ENCODE data around the gene CFAP221. TPM values are rescaled to one million over a fixed set of nuclear protein-coding genes. Genes with fewer than 3 reads are reported as not detected.

Gene CFAP221
- total RNA-seq, 1 experiment from 2014 or later: not detected

DNA sequence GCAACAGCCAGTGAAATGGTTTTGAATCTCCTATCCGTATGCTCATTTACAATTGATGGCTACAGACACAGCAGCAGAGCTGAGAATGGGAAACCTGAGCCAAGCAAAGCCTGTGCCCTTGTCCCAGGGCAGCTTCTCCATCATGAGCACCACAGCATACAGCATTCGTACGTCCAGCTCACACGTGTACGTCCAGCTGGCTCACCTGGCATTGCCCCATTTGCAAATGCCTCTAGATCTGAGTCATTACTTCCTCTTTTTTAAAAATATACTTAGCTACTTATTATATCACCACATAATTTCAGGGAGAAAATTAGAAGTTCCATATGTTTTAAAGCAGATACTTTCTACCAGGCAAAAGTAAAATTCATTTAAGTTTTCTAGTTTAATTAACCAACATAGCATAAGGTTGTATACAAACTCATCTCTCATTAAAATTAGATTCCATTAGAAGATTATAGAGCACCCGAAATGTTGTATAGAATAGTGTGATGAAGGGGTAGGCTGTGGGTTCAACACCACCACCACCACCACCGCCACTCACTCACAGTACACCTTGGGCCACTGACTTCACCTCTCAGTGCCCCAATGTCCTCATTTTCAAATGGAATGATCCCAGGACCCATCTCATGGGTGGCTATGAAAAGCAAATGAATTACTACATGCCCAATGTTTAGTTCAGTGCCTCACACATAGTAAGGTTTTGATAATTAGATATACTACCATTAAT, 103.4 kb downstream of the CFAP221 start:
- no peaks in the 10 kb centered on the region for H3K9me3 ChIP-seq (replicated peaks)
- DNase-seq (ENCODE audit: low read depth in 1 of 2, low spot score in 2 of 2): no peak
- H3K4me1 ChIP-seq (replicated peaks): no peaks in the 10 kb centered on the region
- H3K27me3 ChIP-seq (replicated peaks): no peaks in the 10 kb centered on the region; the same call in 1 of the 2 replicates
- no peak overlapping the region for H3K4me3 ChIP-seq
- no peak overlapping the region for H3K27ac ChIP-seq
- H3K36me3 ChIP-seq: no peaks in the 10 kb centered on the region

DNA sequence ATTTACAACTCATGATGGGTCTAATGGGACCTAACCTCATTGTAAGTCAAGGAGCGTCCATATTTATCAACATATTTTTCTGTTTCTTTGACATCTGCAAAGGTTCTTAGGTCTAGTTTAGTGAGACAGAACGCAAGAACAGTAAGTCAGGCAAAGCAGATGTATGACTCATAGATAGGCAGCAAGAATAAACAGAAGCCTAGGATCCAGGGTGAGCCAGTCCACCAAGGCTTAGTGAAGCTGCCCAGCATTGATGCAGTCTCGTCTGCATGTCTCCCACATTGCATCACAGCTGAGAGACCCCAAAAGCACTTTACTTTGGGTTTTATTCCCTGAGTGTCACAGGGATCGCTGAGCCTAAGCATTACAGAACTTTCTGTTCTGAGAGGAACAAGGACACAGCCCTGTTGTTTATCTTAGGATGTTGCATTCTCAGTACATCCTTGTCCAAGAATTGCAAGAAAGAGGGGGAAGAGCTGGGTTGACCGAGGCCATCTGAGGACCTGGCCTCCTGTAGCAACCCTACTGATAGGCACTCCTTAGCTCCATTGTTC, 105.2 kb downstream of the CFAP221 start:
- H3K9me3 ChIP-seq (replicated peaks): no peaks in the 10 kb centered on the region
- no peaks in the 10 kb centered on the region; the same call in 1 of the 2 replicates for H3K27me3 ChIP-seq (replicated peaks)
- DNase-seq (ENCODE audit: low read depth in 1 of 2, low spot score in 2 of 2): no peak
- no peak overlapping the region for H3K4me3 ChIP-seq
- no peaks in the 10 kb centered on the region for H3K36me3 ChIP-seq
- H3K4me1 ChIP-seq (replicated peaks): no peaks in the 10 kb centered on the region
- no peak overlapping the region for H3K27ac ChIP-seq

DNA sequence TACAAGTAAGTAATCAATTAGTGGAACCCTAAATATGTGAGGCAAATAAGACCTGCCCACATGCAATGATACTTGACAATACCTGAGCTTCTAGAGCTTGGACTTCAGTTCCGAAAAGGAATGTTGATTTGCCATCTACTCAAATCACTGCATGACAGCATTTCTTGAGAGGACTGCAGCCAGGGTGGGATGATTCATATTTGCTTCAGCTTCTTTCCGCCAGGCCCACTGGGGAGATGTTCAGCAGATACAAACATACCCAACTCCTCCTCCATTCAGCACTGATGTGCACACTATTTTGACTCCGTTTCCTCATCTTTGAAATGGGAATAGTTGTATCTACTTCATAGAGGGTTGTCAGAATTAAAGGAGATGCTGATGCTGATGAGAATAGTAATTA, 106.0 kb downstream of the CFAP221 start:
- Histone ChIP-seq H3K4me3 (no peak overlapping the region), H3K27me3 (replicated peaks) (no peaks in the 10 kb centered on the region; the same call in 1 of the 2 replicates), H3K4me1 (replicated peaks) (no peaks in the 10 kb centered on the region), H3K9me3 (replicated peaks) (no peaks in the 10 kb centered on the region), H3K36me3 (no peaks in the 10 kb centered on the region), H3K27ac (no peak overlapping the region)
- no peak for DNase-seq (ENCODE audit: low read depth in 1 of 2, low spot score in 2 of 2)

DNA sequence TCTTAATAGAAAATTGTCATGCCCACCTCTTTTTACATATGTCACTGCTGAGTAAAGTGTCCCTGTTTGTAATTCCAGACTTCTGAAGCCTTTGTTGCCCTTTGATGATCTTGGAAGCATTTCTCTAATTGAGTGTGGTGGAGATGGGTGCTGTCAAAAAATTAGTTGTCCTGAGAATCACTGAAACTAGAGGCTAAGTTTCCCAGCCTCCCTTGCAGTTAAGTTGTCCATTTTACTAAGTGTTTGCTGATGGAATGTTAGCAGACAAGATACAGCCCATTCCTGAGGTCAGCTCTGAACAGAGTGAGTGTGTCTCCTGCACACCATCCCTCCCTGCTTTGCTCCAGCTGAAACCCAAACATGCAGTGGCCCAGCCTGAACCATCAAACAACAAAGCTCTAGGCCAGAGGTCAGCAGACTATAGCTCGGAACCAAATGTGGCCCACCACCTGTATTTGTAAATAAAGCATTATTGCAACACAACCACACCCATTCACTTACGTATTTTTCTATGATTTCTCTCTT, 106.7 kb downstream of the CFAP221 start:
- Histone ChIP-seq H3K4me3 (no peak overlapping the region), H3K9me3 (replicated peaks) (no peaks in the 10 kb centered on the region), H3K27ac (no peak overlapping the region), H3K36me3 (no peaks in the 10 kb centered on the region), H3K4me1 (replicated peaks) (no peaks in the 10 kb centered on the region), H3K27me3 (replicated peaks) (no peaks in the 10 kb centered on the region; the same call in 1 of the 2 replicates)
- DNase-seq (ENCODE audit: low read depth in 1 of 2, low spot score in 2 of 2): no peak

DNA sequence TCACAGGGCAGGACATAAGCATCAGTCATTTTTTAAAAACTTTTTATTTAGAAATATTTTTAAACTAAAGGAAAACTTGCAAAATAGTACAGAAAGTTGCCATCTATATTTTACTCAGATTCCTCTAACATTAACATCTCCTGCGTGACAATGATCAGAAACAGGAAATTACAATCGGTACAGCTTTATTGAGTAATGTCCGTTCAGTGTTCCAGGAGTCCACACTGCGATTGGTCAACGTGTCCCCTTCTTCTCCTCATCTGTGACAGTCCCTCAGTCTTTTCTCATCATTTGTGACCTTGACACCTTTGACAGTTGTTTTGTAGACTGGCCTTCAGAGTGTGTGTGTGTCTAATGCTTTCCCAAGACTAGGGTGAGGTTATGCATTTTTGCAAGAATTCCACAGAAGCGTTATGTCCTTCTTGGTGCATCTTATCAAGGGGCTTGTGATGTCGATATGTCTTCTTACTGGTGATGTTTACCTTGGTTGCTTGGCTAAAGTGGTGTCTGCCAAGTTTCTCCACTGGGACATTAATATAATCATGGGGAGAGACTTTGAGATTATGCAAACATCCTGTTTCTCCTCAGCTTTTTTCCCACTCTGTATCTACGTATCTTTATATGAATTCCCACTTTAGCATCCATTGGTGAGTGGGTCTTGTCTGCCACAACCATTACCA, 113.4 kb downstream of the CFAP221 start:
- Histone ChIP-seq H3K27ac (no peak overlapping the region), H3K36me3 (no peaks in the 10 kb centered on the region), H3K9me3 (replicated peaks) (no peaks in the 10 kb centered on the region), H3K4me3 (no peak overlapping the region), H3K4me1 (replicated peaks) (no peaks in the 10 kb centered on the region), H3K27me3 (replicated peaks) (no peaks in the 10 kb centered on the region)
- no peak for DNase-seq (ENCODE audit: low read depth in 1 of 2, low spot score in 2 of 2)

DNA sequence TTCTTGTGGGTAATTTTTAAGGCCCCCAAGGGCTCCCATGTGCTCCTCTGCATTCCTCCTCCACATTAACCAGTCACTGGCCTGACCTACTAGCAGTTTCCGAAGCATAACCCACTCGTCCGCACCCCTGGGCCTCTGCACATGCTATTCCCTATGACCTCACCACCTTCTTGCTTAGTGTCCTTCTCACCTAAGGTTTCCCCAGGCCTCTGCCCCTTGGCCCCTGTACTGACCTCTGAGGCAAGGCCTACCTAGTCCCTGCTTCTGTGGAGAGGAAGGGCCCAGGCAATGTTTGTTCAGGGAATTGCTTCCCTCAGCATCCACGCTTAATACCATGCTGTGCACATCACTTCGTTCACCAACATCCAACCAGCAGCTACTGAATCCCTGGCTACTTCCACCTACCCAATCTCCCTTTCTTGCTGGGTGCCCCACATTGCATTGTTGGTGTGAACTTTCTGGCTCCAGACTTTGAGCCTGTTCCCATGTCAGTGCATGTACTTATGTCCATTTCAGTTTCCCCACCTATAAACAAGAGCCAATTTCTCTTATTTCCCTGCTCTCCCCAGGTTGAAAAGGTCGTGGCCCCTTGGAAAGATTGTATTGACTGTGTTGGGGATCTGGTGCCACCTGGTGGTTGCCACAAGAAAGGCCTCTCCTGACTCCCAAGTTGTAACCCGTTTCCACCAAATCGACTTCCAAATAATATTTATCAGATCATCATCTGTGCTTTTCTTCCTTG, 115.5 kb downstream of the CFAP221 start:
- Histone ChIP-seq H3K9me3 (replicated peaks) (no peaks in the 10 kb centered on the region), H3K27me3 (replicated peaks) (no peaks in the 10 kb centered on the region), H3K4me3 (no peak overlapping the region), H3K36me3 (no peaks in the 10 kb centered on the region), H3K4me1 (replicated peaks) (no peaks in the 10 kb centered on the region), H3K27ac (no peak overlapping the region)
- peak in 1 of 2 experiments; percentile 16 for DNase-seq (ENCODE audit: low read depth in 1 of 2, low spot score in 2 of 2)

DNA sequence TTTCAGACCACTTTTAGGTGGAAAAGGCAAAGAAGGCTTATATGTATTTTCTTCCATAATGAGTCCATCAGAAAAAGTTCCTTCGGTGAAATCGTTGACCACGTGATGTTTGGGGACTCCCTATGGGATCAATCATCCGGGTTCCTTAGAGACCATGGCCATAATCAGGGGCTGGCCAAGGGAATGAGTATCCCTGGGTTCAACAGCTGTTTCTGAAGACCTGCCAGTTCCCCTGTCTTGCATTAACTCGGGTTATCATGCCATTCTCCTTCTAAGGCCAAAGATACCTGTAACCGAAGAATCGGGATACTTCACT, 116.1 kb downstream of the CFAP221 start:
- H3K27me3 ChIP-seq (replicated peaks): no peaks in the 10 kb centered on the region
- no peak for DNase-seq (ENCODE audit: low read depth in 1 of 2, low spot score in 2 of 2)
- H3K27ac ChIP-seq: no peak overlapping the region
- H3K4me3 ChIP-seq: no peak overlapping the region
- H3K4me1 ChIP-seq (replicated peaks): no peaks in the 10 kb centered on the region
- no peaks in the 10 kb centered on the region for H3K9me3 ChIP-seq (replicated peaks)
- no peaks in the 10 kb centered on the region for H3K36me3 ChIP-seq

DNA sequence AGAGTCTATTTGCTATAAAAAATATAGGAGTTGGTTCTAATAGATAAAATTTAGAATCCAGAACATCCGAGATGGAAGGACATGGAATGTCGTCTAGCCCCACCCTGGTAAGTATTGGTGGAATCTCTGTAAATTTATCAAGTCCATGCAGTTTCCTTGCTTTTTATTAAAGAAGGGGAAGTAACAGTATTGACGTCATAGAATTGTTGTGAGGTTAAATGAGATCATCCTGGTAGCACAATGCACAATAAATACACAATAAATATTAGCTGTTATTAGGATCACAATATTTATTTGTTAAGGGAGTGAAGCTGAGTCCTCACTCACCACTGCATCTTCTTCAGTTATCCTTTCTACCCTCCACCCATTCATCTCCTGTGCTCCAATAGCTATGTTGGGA, 118.0 kb downstream of the CFAP221 start:
- H3K4me1 ChIP-seq (replicated peaks): no peaks in the 10 kb centered on the region
- no peaks in the 10 kb centered on the region for H3K9me3 ChIP-seq (replicated peaks)
- no peak overlapping the region for H3K4me3 ChIP-seq
- no peaks in the 10 kb centered on the region for H3K36me3 ChIP-seq
- H3K27me3 ChIP-seq (replicated peaks): no peaks in the 10 kb centered on the region
- DNase-seq (ENCODE audit: low read depth in 1 of 2, low spot score in 2 of 2): no peak
- no peak overlapping the region for H3K27ac ChIP-seq

DNA sequence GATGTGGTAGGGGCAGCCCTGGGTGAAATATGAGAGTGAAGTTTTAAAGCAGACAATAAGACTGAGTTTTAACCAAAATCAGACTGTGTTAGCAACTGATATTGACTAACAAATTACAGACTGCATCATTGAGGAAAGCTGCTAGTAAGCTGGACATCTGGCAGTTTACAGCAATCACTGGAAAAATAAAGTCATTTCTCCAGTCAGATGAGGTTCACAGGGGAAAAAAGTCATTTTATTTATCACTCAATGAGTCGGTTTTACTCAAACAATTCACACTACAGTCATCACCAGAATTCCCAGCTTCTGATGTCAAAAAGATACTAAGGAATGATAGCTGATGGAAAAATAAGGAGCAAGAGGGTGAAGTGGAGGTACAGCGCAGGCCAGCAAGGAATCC, 124.3 kb downstream of the CFAP221 start:
- Histone ChIP-seq H3K4me1 (replicated peaks) (no peaks in the 10 kb centered on the region), H3K27me3 (replicated peaks) (no peaks in the 10 kb centered on the region; the same call in 1 of the 2 replicates), H3K36me3 (no peaks in the 10 kb centered on the region), H3K4me3 (no peak overlapping the region), H3K27ac (no peak overlapping the region), H3K9me3 (replicated peaks) (no peaks in the 10 kb centered on the region)
- DNase-seq (ENCODE audit: low read depth in 1 of 2, low spot score in 2 of 2): no peak

DNA sequence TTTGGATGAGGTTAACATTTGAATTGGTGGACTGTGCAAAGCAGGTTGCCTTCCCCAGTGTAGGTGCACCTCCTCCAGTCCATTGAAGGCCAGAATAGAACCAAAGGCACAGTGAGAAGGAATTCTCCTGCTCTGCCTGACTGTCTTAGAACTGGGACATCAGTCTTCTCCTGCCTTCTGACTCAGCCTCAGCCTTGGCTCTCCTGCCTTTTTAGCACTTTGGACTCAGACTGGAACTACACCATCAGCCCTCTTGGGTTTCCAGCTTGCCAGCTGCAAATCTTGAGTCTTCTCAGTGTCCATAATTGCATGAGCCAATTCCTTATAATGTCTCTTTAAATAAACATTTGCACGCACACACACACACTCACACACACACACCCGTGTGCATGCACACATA, 126.8 kb downstream of the CFAP221 start:
- no peak overlapping the region for H3K4me3 ChIP-seq
- H3K36me3 ChIP-seq: no peaks in the 10 kb centered on the region
- H3K27me3 ChIP-seq (replicated peaks): no peaks in the 10 kb centered on the region; the same call in 1 of the 2 replicates
- H3K4me1 ChIP-seq (replicated peaks): no peaks in the 10 kb centered on the region
- H3K27ac ChIP-seq: no peak overlapping the region
- DNase-seq (ENCODE audit: low read depth in 1 of 2, low spot score in 2 of 2): no peak
- no peaks in the 10 kb centered on the region for H3K9me3 ChIP-seq (replicated peaks)

DNA sequence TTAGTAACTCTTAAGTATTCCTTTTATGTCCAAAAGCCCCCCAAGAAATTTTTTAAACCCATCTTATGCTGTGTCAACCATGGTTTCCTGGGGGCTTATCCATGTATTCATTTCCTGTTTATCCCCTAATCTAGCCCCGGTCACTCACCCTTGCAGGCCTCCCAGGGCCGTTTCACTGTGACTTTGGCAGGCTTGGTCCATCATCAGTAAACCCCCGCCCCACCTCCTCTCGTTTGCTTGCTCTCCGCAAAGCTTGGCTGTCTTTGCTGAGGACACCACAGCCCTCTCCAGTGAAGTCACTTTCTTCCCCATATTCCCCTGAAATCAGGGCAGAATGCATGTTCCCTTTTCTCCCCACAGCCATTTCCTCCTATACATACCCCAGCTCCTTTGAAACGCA, 127.5 kb downstream of the CFAP221 start:
- H3K4me1 ChIP-seq (replicated peaks): no peaks in the 10 kb centered on the region
- H3K27ac ChIP-seq: no peak overlapping the region
- no peaks in the 10 kb centered on the region; the same call in 1 of the 2 replicates for H3K27me3 ChIP-seq (replicated peaks)
- no peak overlapping the region for H3K4me3 ChIP-seq
- H3K36me3 ChIP-seq: no peaks in the 10 kb centered on the region
- DNase-seq (ENCODE audit: low read depth in 1 of 2, low spot score in 2 of 2): no peak
- no peaks in the 10 kb centered on the region for H3K9me3 ChIP-seq (replicated peaks)

DNA sequence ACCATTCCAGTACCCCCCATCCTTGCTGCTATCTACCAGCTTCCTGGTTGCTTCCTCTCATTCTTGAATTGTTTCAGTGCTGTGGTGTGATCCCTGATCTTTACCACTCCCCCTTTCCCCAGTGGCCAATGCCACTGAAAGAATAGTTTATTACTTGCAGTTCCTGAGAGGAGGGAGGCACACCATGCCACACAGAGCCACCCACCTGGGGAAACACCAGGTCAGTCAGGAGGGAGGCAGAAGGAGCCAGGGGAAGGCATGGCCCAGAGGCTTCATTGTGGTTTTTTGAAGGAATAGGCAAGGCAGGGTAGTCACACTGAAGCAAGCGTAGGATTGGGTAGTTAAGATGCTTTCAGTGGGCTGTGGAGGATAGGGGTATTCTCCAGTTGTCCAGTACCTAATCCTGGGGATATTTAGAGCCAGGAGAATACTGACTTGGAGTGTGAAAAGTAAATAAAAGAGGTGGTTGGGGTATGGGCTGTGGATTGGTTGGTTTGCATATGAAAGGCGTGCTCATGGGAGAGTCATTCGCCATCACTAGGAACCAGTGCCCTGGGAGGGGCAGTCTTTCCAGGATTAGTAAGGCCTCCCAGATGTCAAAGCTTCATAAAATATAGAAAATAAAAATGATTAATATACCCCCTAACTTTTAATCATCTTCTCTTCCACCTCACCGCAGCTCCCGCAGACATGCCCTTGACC, 128.1 kb downstream of the CFAP221 start:
- H3K36me3 ChIP-seq: no peaks in the 10 kb centered on the region
- no peak for DNase-seq (ENCODE audit: low read depth in 1 of 2, low spot score in 2 of 2)
- no peak overlapping the region for H3K4me3 ChIP-seq
- no peaks in the 10 kb centered on the region for H3K9me3 ChIP-seq (replicated peaks)
- H3K27me3 ChIP-seq (replicated peaks): no peaks in the 10 kb centered on the region; the same call in 1 of the 2 replicates
- H3K4me1 ChIP-seq (replicated peaks): no peaks in the 10 kb centered on the region
- no peak overlapping the region for H3K27ac ChIP-seq

DNA sequence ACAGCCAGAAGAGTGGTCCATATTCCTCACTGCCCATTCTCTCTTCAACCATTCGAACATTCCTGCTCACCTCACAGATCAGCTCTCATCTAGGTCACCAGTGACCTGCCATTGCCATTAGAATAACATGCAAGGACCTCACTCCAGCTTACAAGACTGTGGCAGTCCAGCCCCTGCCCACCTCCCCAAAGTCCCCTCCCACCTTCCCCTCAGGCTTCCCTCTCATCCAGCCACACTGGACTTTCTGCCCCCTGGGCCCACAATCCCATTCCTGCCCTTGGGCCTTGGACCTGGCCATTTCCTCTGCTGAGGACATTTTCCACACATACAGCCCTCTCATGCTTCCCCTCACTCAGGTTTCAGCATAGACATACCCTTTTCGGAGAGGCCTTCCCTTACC, 129.5 kb downstream of the CFAP221 start:
- Histone ChIP-seq H3K9me3 (replicated peaks) (no peaks in the 10 kb centered on the region), H3K27me3 (replicated peaks) (no peaks in the 10 kb centered on the region; the same call in 1 of the 2 replicates), H3K4me3 (no peak overlapping the region), H3K36me3 (no peaks in the 10 kb centered on the region), H3K27ac (no peak overlapping the region), H3K4me1 (replicated peaks) (no peaks in the 10 kb centered on the region)
- DNase-seq (ENCODE audit: low read depth in 1 of 2, low spot score in 2 of 2): no peak

Measured in SJSA1 (cell line).